ENCODE results near the gene SFR1. TPM values are rescaled to one million over a fixed set of nuclear protein-coding genes. Genes with fewer than 3 reads are reported as not detected.
"Not testable (repeated sequence)": the region's sequence is repeated elsewhere in the genome, so short reads cannot be mapped to it uniquely, and the experiment has no call there.

Gene SFR1
- total RNA-seq, 2 experiments from 2014 or later, result 13.9 to 14.8 TPM

- POLR2A ChIA-PET, result no interaction called here
- H3K79me2 ChIP-seq (ENCODE audit: insufficient read depth, low read depth, low read length), result no peaks in the 10 kb centered on the region
- H3K9me3 ChIP-seq (ENCODE audit: low read length), result peaks cover 15% of the 10 kb centered on the region; the same call in 1 of the 2 replicates
- H3K4me3 ChIP-seq (ENCODE audit: low read depth, low read length, poor library complexity, severe bottlenecking), result no peak overlapping the region
- intact Hi-C loops (cut with micrococcal nuclease; ENCODE audit: unreplicated experiment), result no loop called here
- H3K4me2 ChIP-seq (ENCODE audit: low read length), result no peak overlapping the region
- no peaks in the 10 kb centered on the region for H3K4me1 ChIP-seq (ENCODE audit: insufficient read depth, low read length, poor library complexity, severe bottlenecking)
- H3K27ac ChIP-seq (ENCODE audit: low read depth, low read length, poor library complexity, severe bottlenecking), result no peak overlapping the region
- no peaks in the 10 kb centered on the region for H4K20me1 ChIP-seq (ENCODE audit: insufficient read depth, low read length)
- TF ChIP-seq EZH2phosphoT487 (IDR thresholded peaks at IDR 0.05; ENCODE audit: borderline replicate concordance, low read depth, low read length), result no peak
- TF ChIP-seq CTCF (conservative IDR thresholded peaks at IDR 0.05; ENCODE audit: low read length), result no peak
- no peaks in the 10 kb centered on the region for H3K9me2 ChIP-seq (ENCODE audit: insufficient read depth, low read length)
- no peaks in the 10 kb centered on the region for H3K36me3 ChIP-seq (ENCODE audit: insufficient read depth, low read length)
- BruUV-seq (replicated peaks), result no TSS peak
- CTCF ChIA-PET (ENCODE audit: unreplicated experiment), result no interaction called here
- H2AFZ ChIP-seq (ENCODE audit: low read length), result no peak overlapping the region
- no peak for DNase-seq (ENCODE audit: low spot score)
Observed at GRCh38 chr10:104155591-104155990, 33.6 kb downstream of the SFR1 start.

GRCh38 chr10:104170610-104171254 is 48.8 kb downstream of the SFR1 start:
- BruUV-seq (replicated peaks), result no TSS peak
- no peak for DNase-seq (ENCODE audit: low spot score)
- no peak for TF ChIP-seq EZH2phosphoT487 (IDR thresholded peaks at IDR 0.05; ENCODE audit: borderline replicate concordance, low read depth, low read length)
- no peak for TF ChIP-seq CTCF (conservative IDR thresholded peaks at IDR 0.05; ENCODE audit: low read length)
- Histone ChIP-seq H3K79me2 (ENCODE audit: insufficient read depth, low read depth, low read length) (no peaks in the 10 kb centered on the region), H2AFZ (ENCODE audit: low read length) (no peak overlapping the region), H3K36me3 (ENCODE audit: insufficient read depth, low read length) (no peaks in the 10 kb centered on the region), H3K9me3 (ENCODE audit: low read length) (no peaks in the 10 kb centered on the region), H3K4me1 (ENCODE audit: insufficient read depth, low read length, poor library complexity, severe bottlenecking) (no peaks in the 10 kb centered on the region), H3K9me2 (ENCODE audit: insufficient read depth, low read length) (no peaks in the 10 kb centered on the region), H4K20me1 (ENCODE audit: insufficient read depth, low read length) (no peaks in the 10 kb centered on the region), H3K4me2 (ENCODE audit: low read length) (no peak overlapping the region), H3K4me3 (ENCODE audit: low read depth, low read length, poor library complexity, severe bottlenecking) (no peak overlapping the region), H3K27ac (ENCODE audit: low read depth, low read length, poor library complexity, severe bottlenecking) (no peak overlapping the region)
- intact Hi-C loops (cut with micrococcal nuclease; ENCODE audit: unreplicated experiment), result no loop called here
- ChIA-PET POLR2A (no interaction called here), CTCF (ENCODE audit: unreplicated experiment) (no interaction called here)

DNA sequence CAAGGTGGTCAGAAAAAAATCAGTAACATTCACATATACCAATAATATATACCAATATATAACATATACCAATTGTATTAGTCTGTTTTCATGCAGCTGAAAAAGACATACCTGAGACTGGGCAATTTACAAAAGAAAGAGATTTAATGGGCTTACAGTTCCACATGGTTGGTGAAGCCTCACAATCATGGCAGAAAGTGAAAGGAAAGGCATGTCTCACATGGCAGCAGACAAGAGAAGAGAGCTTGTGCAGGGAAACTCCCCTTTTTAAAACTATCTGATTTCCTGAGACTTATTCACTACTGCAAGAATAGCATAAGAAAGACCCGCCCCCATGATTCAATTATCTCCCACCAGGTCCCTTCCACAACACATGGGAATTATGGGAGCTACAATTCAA is 52.2 kb downstream of the SFR1 start:
- H3K79me2 ChIP-seq (ENCODE audit: insufficient read depth, low read depth, low read length); H3K27ac ChIP-seq (ENCODE audit: low read depth, low read length, poor library complexity, severe bottlenecking); H3K4me1 ChIP-seq (ENCODE audit: insufficient read depth, low read length, poor library complexity, severe bottlenecking); H3K4me3 ChIP-seq (ENCODE audit: low read depth, low read length, poor library complexity, severe bottlenecking); H4K20me1 ChIP-seq (ENCODE audit: insufficient read depth, low read length); intact Hi-C loops (cut with micrococcal nuclease; ENCODE audit: unreplicated experiment); H3K4me2 ChIP-seq (ENCODE audit: low read length); DNase-seq (ENCODE audit: low spot score); CTCF ChIA-PET (ENCODE audit: unreplicated experiment); H3K9me2 ChIP-seq (ENCODE audit: insufficient read depth, low read length); H3K36me3 ChIP-seq (ENCODE audit: insufficient read depth, low read length); H2AFZ ChIP-seq (ENCODE audit: low read length); H3K9me3 ChIP-seq (ENCODE audit: low read length); BruUV-seq (replicated peaks): not testable (repeated sequence)
- POLR2A ChIA-PET, result interaction anchor here (0.6 kb wide), 1 partner anchor 58 kb away, joined by 3 read pairs; no protein-coding TSS in a partner anchor

Other genes starting within 250 kb of the SFR1 start
- gene STN1, start 204.0 kb upstream of the SFR1 start, total RNA-seq (2014; rRNA removed; shearing (Covaris generic)), result 19.5 and 20.9 TPM in 2 replicates
- gene STN1, start 204.0 kb upstream of the SFR1 start, total RNA-seq (2022), result 24.3 and 24.5 TPM in 2 replicates
- gene SLK, start 155.0 kb upstream of the SFR1 start, total RNA-seq (2014; rRNA removed; shearing (Covaris generic)), result 19.0 and 19.9 TPM in 2 replicates
- gene SLK, start 155.0 kb upstream of the SFR1 start, total RNA-seq (2022), result 19.4 and 21.2 TPM in 2 replicates
- not detected in 2 replicates for gene COL17A1, start 36.3 kb upstream of the SFR1 start, total RNA-seq (2014; rRNA removed; shearing (Covaris generic))
- gene COL17A1, start 36.3 kb upstream of the SFR1 start, total RNA-seq (2022), result 0.15 and 0.17 TPM in 2 replicates
- gene CFAP43, start 110.2 kb downstream of the SFR1 start, total RNA-seq (2014; rRNA removed; shearing (Covaris generic)), result not detected in 2 replicates
- gene CFAP43, start 110.2 kb downstream of the SFR1 start, total RNA-seq (2022), result not detected in 2 replicates
- 21.4 and 27.4 TPM in 2 replicates for gene GSTO1, start 132.7 kb downstream of the SFR1 start, total RNA-seq (2014; rRNA removed; shearing (Covaris generic))
- gene GSTO1, start 132.7 kb downstream of the SFR1 start, total RNA-seq (2022), result 1.7 and 2.6 TPM in 2 replicates
- gene GSTO2, start 147.0 kb downstream of the SFR1 start, total RNA-seq (2014; rRNA removed; shearing (Covaris generic)), result 1.6 and 8.2 TPM in 2 replicates
- gene GSTO2, start 147.0 kb downstream of the SFR1 start, total RNA-seq (2022), result 1.6 and 2.2 TPM in 2 replicates
- 3.3 and 6.0 TPM in 2 replicates for gene ITPRIP, start 216.3 kb downstream of the SFR1 start, total RNA-seq (2014; rRNA removed; shearing (Covaris generic))
- gene ITPRIP, start 216.3 kb downstream of the SFR1 start, total RNA-seq (2022), result 18.0 and 19.6 TPM in 2 replicates
- gene CFAP58, start 231.7 kb downstream of the SFR1 start, total RNA-seq (2014; rRNA removed; shearing (Covaris generic)), result 0.09 and 0.36 TPM in 2 replicates
- gene CFAP58, start 231.7 kb downstream of the SFR1 start, total RNA-seq (2022), result 1.5 and 2.0 TPM in 2 replicates